ENCODE measurements around the gene KCNMB4. TPM values are rescaled to one million over a fixed set of nuclear protein-coding genes. Genes with fewer than 3 reads are reported as not detected.

Gene KCNMB4
- total and polyA plus RNA-seq, 2 donors (not counting 1 experiment from before 2014, with no cell fraction given) = 0.66 to 0.67 TPM

- no peak for TF ChIP-seq EZH2 (IDR thresholded peaks at IDR 0.05; ENCODE audit: borderline replicate concordance, insufficient read depth, low read depth, low read length, poor library complexity, severe bottlenecking)
- TF ChIP-seq CTCF (IDR thresholded peaks at IDR 0.05) = no peak
- POLR2A ChIA-PET = no interaction called here
- H3K4me2 ChIP-seq (replicated peaks; ENCODE audit: low read depth, low read length, poor library complexity, severe bottlenecking) = no peak overlapping the region
- H3K4me1 ChIP-seq (ENCODE audit: control insufficient read depth in 2 of 2, insufficient read depth in 2 of 2, low read length in 2 of 2) = no peaks in the 10 kb centered on the region
- Mint-ChIP-seq H3K4me3 (no peak overlapping the region), H3K27ac (no peak overlapping the region), H3K27me3 (no peaks in the 10 kb centered on the region), H3K9me3 (ENCODE audit: insufficient read depth) (no peaks in the 10 kb centered on the region), H3K4me1 (no peaks in the 10 kb centered on the region)
- DNase-seq (no peak), ATAC-seq (ENCODE audit: low read depth) (no peak)
- H4K20me1 ChIP-seq (ENCODE audit: control insufficient read depth, insufficient read depth, low read length, poor library complexity, severe bottlenecking) = no peaks in the 10 kb centered on the region
- CTCF ChIA-PET = no interaction called here
- no peak overlapping the region for H3K9ac ChIP-seq (ENCODE audit: low read length)
- no peak overlapping the region for H3K4me3 ChIP-seq (ENCODE audit: control extremely low read depth in 1 of 5, extremely low read depth in 1 of 5, insufficient read depth in 1 of 5, low read depth in 2 of 5, low read length in 4 of 5)
- peaks cover 0 to 2% of the 10 kb centered on the region in 2 experiments for H3K36me3 ChIP-seq (replicated peaks in 1 of 2; ENCODE audit: control extremely low read depth in 1 of 2, control insufficient read depth in 1 of 2, extremely low read depth in 1 of 2, insufficient read depth in 2 of 2, low read length in 1 of 2)
- peaks cover 0 to 3% (median 0%) of the 10 kb centered on the region in 3 donors for H3K9me3 ChIP-seq (ENCODE audit: control extremely low read depth in 1 of 3, control insufficient read depth in 2 of 3, insufficient read depth in 1 of 3, low read length in 2 of 3)
- H3K27me3 ChIP-seq (replicated peaks in 1 of 4; ENCODE audit: control extremely low read depth in 1 of 4, control insufficient read depth in 3 of 4, insufficient read depth in 4 of 4, low read length in 3 of 4) = no peaks in the 10 kb centered on the region
- no peak overlapping the region for H3K27ac ChIP-seq (ENCODE audit: low read length in 2 of 2)
- intact Hi-C loops (cut with micrococcal nuclease) = no loop called here
- no peaks in the 10 kb centered on the region for H3K79me2 ChIP-seq (ENCODE audit: control insufficient read depth, insufficient read depth, low read length)
- WGBS (ENCODE audit: insufficient coverage) = no CpG with 5 or more reads among the region's 1 CpG
- H2AFZ ChIP-seq (ENCODE audit: insufficient read depth, low read depth, low read length, poor library complexity, severe bottlenecking) = no peak overlapping the region
These were observed 13.8 kb downstream of the KCNMB4 start for GRCh38 chr12:70379846-70380245.

GRCh38 chr12:70383484-70383883 lies 17.4 kb downstream of the KCNMB4 start:
- Mint-ChIP-seq H3K27me3 (no peaks in the 10 kb centered on the region), H3K4me1 (no peaks in the 10 kb centered on the region), H3K27ac (no peak overlapping the region), H3K4me3 (no peak overlapping the region), H3K9me3 (ENCODE audit: insufficient read depth) (no peaks in the 10 kb centered on the region)
- H3K9ac ChIP-seq (ENCODE audit: low read length) = no peak overlapping the region
- H3K27ac ChIP-seq (ENCODE audit: low read length in 2 of 2) = no peak overlapping the region
- ChIA-PET CTCF (no interaction called here), POLR2A (no interaction called here)
- no peaks in the 10 kb centered on the region for H3K4me1 ChIP-seq (ENCODE audit: control insufficient read depth in 2 of 2, insufficient read depth in 2 of 2, low read length in 2 of 2)
- no peak overlapping the region for H2AFZ ChIP-seq (ENCODE audit: insufficient read depth, low read depth, low read length, poor library complexity, severe bottlenecking)
- no peaks in the 10 kb centered on the region for H3K27me3 ChIP-seq (replicated peaks in 1 of 4; ENCODE audit: control extremely low read depth in 1 of 4, control insufficient read depth in 3 of 4, insufficient read depth in 4 of 4, low read length in 3 of 4)
- WGBS (ENCODE audit: insufficient coverage) = 98% methylated on average over 4 of the region's 4 CpGs
- H3K36me3 ChIP-seq (replicated peaks in 1 of 2; ENCODE audit: control extremely low read depth in 1 of 2, control insufficient read depth in 1 of 2, extremely low read depth in 1 of 2, insufficient read depth in 2 of 2, low read length in 1 of 2) = peaks cover 0 to 2% of the 10 kb centered on the region in 2 experiments
- peaks cover 0 to 2% (median 0%) of the 10 kb centered on the region in 3 donors for H3K9me3 ChIP-seq (ENCODE audit: control extremely low read depth in 1 of 3, control insufficient read depth in 2 of 3, insufficient read depth in 1 of 3, low read length in 2 of 3)
- H3K4me2 ChIP-seq (replicated peaks; ENCODE audit: low read depth, low read length, poor library complexity, severe bottlenecking) = no peak overlapping the region
- no peak for ATAC-seq (ENCODE audit: low read depth)
- intact Hi-C loops (cut with micrococcal nuclease) = no loop called here
- no peak for DNase-seq
- H4K20me1 ChIP-seq (ENCODE audit: control insufficient read depth, insufficient read depth, low read length, poor library complexity, severe bottlenecking) = no peaks in the 10 kb centered on the region
- H3K79me2 ChIP-seq (ENCODE audit: control insufficient read depth, insufficient read depth, low read length) = no peaks in the 10 kb centered on the region
- H3K4me3 ChIP-seq (ENCODE audit: control extremely low read depth in 1 of 5, extremely low read depth in 1 of 5, insufficient read depth in 1 of 5, low read depth in 2 of 5, low read length in 4 of 5) = no peak overlapping the region
- TF ChIP-seq CTCF (IDR thresholded peaks at IDR 0.05) (no peak), EZH2 (IDR thresholded peaks at IDR 0.05; ENCODE audit: borderline replicate concordance, insufficient read depth, low read depth, low read length, poor library complexity, severe bottlenecking) (no peak)

Measured in B cell (primary cell).